ENCODE measurements around the gene CNTN3. TPM values are rescaled to one million over a fixed set of nuclear protein-coding genes. Genes with fewer than 3 reads are reported as not detected.
A peak's percentile ranks its signal among the peaks of the same experiment; 100 is the strongest.

CNTN3 gene
- total RNA-seq (9.8 TPM), polyA plus RNA-seq (ENCODE audit: insufficient read depth in 1 of 8, insufficient read length in 8 of 8, low replicate concordance in 1 of 8) (10 to 100 TPM in 2 of 8 donors, 1 to 10 TPM in 6; 3.9 to 12.5 (median 7.0) TPM)
- long read RNA-seq, donor 1, partial matches to known transcripts, result 0 of 1 reads
- long read RNA-seq, donor 1, other reads (novel, unspliced or antisense), result 0 of 1 reads
- long read RNA-seq, donor 2, result 0 reads
- long read RNA-seq, donor 3, result 0 reads
- long read RNA-seq, donor 4, result 0 reads
- long read RNA-seq, donor 5, result 0 reads
- long read RNA-seq, donor 6, partial matches to known transcripts, result 0 of 1 reads
- long read RNA-seq, donor 6, other reads (novel, unspliced or antisense), result 0 of 1 reads
- long read RNA-seq, donor 7, partial matches to known transcripts, result 0 of 1 reads
- long read RNA-seq, donor 7, other reads (novel, unspliced or antisense), result 0 of 1 reads
- long read RNA-seq, donor 8, result 0 reads
- long read RNA-seq, donor 9, partial matches to known transcripts, result 0 of 2 reads
- long read RNA-seq, donor 9, other reads (novel, unspliced or antisense), result 0 of 2 reads
- long read RNA-seq, donor 10, partial matches to known transcripts, result 0 of 1 reads
- long read RNA-seq, donor 10, other reads (novel, unspliced or antisense), result 0 of 1 reads
- long read RNA-seq, donor 11, partial matches to known transcripts, result 0 of 1 reads
- long read RNA-seq, donor 11, other reads (novel, unspliced or antisense), result 0 of 1 reads

GRCh38 chr3:74614107-74614967 lies at the start of gene CNTN3:
TSS of gene CNTN3 (minus strand) at chr3:74614659. CDS start at chr3:74521112, 93,547 bp downstream.
- Histone ChIP-seq H3K27ac (ENCODE audit: low read length) (no peak within 1 kb of the TSS), H3K27me3 (ENCODE audit: control insufficient read depth, insufficient read depth, low read length) (peaks cover 19% of the 10 kb centered on the region), H3K36me3 (ENCODE audit: control insufficient read depth, insufficient read depth, low read length) (no peaks in the 10 kb centered on the region), H3K4me1 (ENCODE audit: control insufficient read depth, insufficient read depth, low read length) (peaks cover 10% of the 10 kb centered on the region), H3K4me3 (ENCODE audit: low read length) (peak within 1 kb of the TSS; percentile 49), H3K9me3 (replicated peaks; ENCODE audit: control insufficient read depth, low read depth, low read length) (no peaks in the 10 kb centered on the region)
- peak; percentile 82 for DNase-seq
- under 1% methylated on average over 104 of the region's 108 CpGs for WGBS (ENCODE audit: insufficient coverage)

DNA sequence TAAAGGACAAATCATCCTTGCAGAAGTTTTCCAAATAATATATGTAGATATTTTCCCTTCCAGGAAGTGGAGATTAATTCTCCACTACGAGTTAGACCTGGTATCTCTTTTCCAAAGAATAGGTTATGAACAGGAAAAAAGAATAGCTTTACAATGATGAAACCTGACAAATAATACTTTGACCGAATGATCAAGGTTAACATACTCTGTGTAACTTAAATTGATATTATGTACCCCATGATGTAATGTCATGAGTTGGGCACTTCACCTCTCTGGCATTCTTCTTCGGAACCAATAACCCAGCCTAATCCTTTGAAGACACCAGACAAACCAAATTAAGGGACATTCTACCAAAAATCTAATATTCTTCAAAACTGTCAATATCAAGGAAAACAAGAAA lies 48.7 kb upstream of the CNTN3 start:
- no peak overlapping the region for H3K27ac ChIP-seq (ENCODE audit: low read length)
- H3K4me3 ChIP-seq (ENCODE audit: low read length), result no peak overlapping the region
- no peak for DNase-seq
- no peaks in the 10 kb centered on the region for H3K27me3 ChIP-seq (ENCODE audit: control insufficient read depth, insufficient read depth, low read length)
- no CpG with 5 or more reads among the region's 3 CpGs for WGBS (ENCODE audit: insufficient coverage)
- no peaks in the 10 kb centered on the region for H3K4me1 ChIP-seq (ENCODE audit: control insufficient read depth, insufficient read depth, low read length)
- no peaks in the 10 kb centered on the region for H3K36me3 ChIP-seq (ENCODE audit: control insufficient read depth, insufficient read depth, low read length)
- peaks cover 6% of the 10 kb centered on the region for H3K9me3 ChIP-seq (replicated peaks; ENCODE audit: control insufficient read depth, low read depth, low read length)

GRCh38 chr3:74661672-74662071 lies 47.2 kb upstream of the CNTN3 start:
- no peak overlapping the region for H3K27ac ChIP-seq (ENCODE audit: low read length)
- H3K4me3 ChIP-seq (ENCODE audit: low read length), result no peak overlapping the region
- no peaks in the 10 kb centered on the region for H3K4me1 ChIP-seq (ENCODE audit: control insufficient read depth, insufficient read depth, low read length)
- H3K36me3 ChIP-seq (ENCODE audit: control insufficient read depth, insufficient read depth, low read length), result no peaks in the 10 kb centered on the region
- no peaks in the 10 kb centered on the region for H3K9me3 ChIP-seq (replicated peaks; ENCODE audit: control insufficient read depth, low read depth, low read length)
- no peak for DNase-seq
- no peaks in the 10 kb centered on the region for H3K27me3 ChIP-seq (ENCODE audit: control insufficient read depth, insufficient read depth, low read length)

- H3K9me3 ChIP-seq (replicated peaks; ENCODE audit: control insufficient read depth, low read depth, low read length), result no peaks in the 10 kb centered on the region
- no peak for DNase-seq
- WGBS (ENCODE audit: insufficient coverage), result 86% methylated on average over 1 of the region's 2 CpGs
- H3K4me1 ChIP-seq (ENCODE audit: control insufficient read depth, insufficient read depth, low read length), result no peaks in the 10 kb centered on the region
- H3K4me3 ChIP-seq (ENCODE audit: low read length), result no peak overlapping the region
- no peaks in the 10 kb centered on the region for H3K27me3 ChIP-seq (ENCODE audit: control insufficient read depth, insufficient read depth, low read length)
- no peaks in the 10 kb centered on the region for H3K36me3 ChIP-seq (ENCODE audit: control insufficient read depth, insufficient read depth, low read length)
- no peak overlapping the region for H3K27ac ChIP-seq (ENCODE audit: low read length)
Measured at GRCh38 chr3:74651885-74652284, 37.4 kb upstream of the CNTN3 start.

GRCh38 chr3:74651292-74651691 lies 36.8 kb upstream of the CNTN3 start:
- H3K4me1 ChIP-seq (ENCODE audit: control insufficient read depth, insufficient read depth, low read length), result no peaks in the 10 kb centered on the region
- no peaks in the 10 kb centered on the region for H3K9me3 ChIP-seq (replicated peaks; ENCODE audit: control insufficient read depth, low read depth, low read length)
- WGBS (ENCODE audit: insufficient coverage), result no CpG with 5 or more reads among the region's 2 CpGs
- no peak overlapping the region for H3K4me3 ChIP-seq (ENCODE audit: low read length)
- H3K27ac ChIP-seq (ENCODE audit: low read length), result no peak overlapping the region
- no peaks in the 10 kb centered on the region for H3K27me3 ChIP-seq (ENCODE audit: control insufficient read depth, insufficient read depth, low read length)
- no peaks in the 10 kb centered on the region for H3K36me3 ChIP-seq (ENCODE audit: control insufficient read depth, insufficient read depth, low read length)
- DNase-seq, result peak; percentile 10

GRCh38 chr3:74648107-74648506 lies 33.6 kb upstream of the CNTN3 start:
- no peaks in the 10 kb centered on the region for H3K27me3 ChIP-seq (ENCODE audit: control insufficient read depth, insufficient read depth, low read length)
- 100% methylated on average over 1 of the region's 4 CpGs for WGBS (ENCODE audit: insufficient coverage)
- no peak for DNase-seq

GRCh38 chr3:74646094-74646493 lies 31.6 kb upstream of the CNTN3 start:
- Histone ChIP-seq H3K9me3 (replicated peaks; ENCODE audit: control insufficient read depth, low read depth, low read length) (no peaks in the 10 kb centered on the region), H3K4me1 (ENCODE audit: control insufficient read depth, insufficient read depth, low read length) (no peaks in the 10 kb centered on the region), H3K27ac (ENCODE audit: low read length) (no peak overlapping the region), H3K36me3 (ENCODE audit: control insufficient read depth, insufficient read depth, low read length) (no peaks in the 10 kb centered on the region), H3K4me3 (ENCODE audit: low read length) (no peak overlapping the region), H3K27me3 (ENCODE audit: control insufficient read depth, insufficient read depth, low read length) (no peaks in the 10 kb centered on the region)
- no peak for DNase-seq
- no CpG with 5 or more reads among the region's 1 CpG for WGBS (ENCODE audit: insufficient coverage)

More at GRCh38 chr3:74648107-74648506, 33.6 kb upstream of the CNTN3 start:
- Histone ChIP-seq H3K4me1 (ENCODE audit: control insufficient read depth, insufficient read depth, low read length) (no peaks in the 10 kb centered on the region), H3K4me3 (ENCODE audit: low read length) (no peak overlapping the region), H3K27ac (ENCODE audit: low read length) (no peak overlapping the region), H3K9me3 (replicated peaks; ENCODE audit: control insufficient read depth, low read depth, low read length) (no peaks in the 10 kb centered on the region), H3K36me3 (ENCODE audit: control insufficient read depth, insufficient read depth, low read length) (no peaks in the 10 kb centered on the region)

DNA sequence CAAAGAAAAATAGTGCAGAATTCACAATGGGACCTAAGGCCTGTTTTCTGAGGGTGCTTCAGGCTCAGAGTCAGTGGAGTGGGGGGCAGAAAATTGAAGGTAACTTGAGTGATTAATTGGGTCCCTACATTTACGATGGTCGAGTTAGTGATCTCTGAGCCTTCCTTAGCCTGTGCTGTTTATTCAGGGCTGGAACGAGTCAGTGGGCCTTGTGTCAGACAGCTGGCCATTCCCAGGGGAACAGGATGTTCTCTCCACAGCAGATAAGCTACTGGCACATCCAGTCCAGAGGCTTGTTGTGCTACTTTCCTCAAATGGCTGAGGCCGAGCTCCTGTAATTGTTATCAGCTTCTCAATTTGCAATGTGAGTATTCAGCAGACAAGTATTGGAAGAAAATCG lies 29.2 kb upstream of the CNTN3 start:
- Histone ChIP-seq H3K4me3 (ENCODE audit: low read length) (no peak overlapping the region), H3K27me3 (ENCODE audit: control insufficient read depth, insufficient read depth, low read length) (no peaks in the 10 kb centered on the region), H3K27ac (ENCODE audit: low read length) (no peak overlapping the region), H3K4me1 (ENCODE audit: control insufficient read depth, insufficient read depth, low read length) (no peaks in the 10 kb centered on the region), H3K36me3 (ENCODE audit: control insufficient read depth, insufficient read depth, low read length) (no peaks in the 10 kb centered on the region), H3K9me3 (replicated peaks; ENCODE audit: control insufficient read depth, low read depth, low read length) (no peaks in the 10 kb centered on the region)
- WGBS (ENCODE audit: insufficient coverage), result 23% methylated on average over 3 of the region's 5 CpGs
- DNase-seq, result peak; percentile 66

DNA sequence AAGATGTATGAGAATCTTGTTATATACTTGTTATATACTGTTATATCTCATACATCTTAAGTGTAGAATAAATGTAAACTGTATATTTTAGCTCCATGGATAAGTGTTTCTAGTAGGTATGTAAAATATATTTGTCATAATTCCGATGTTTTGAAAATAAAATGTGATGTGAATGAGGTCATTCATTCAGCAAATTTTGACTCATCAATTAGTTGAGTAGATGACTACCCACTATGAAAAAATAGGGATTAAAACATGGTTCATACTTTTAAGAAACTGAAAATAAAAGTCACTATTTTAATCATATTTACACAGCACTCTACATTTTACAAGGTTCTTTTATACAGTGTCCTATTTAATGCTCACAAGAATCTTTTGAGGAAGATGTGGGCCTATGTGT lies 28.4 kb upstream of the CNTN3 start:
- no peak overlapping the region for H3K27ac ChIP-seq (ENCODE audit: low read length)
- WGBS (ENCODE audit: insufficient coverage), result no CpG with 5 or more reads among the region's 1 CpG

GRCh38 chr3:74640211-74640610 lies 25.8 kb upstream of the CNTN3 start:
- Histone ChIP-seq H3K9me3 (replicated peaks; ENCODE audit: control insufficient read depth, low read depth, low read length) (no peaks in the 10 kb centered on the region), H3K27ac (ENCODE audit: low read length) (no peak overlapping the region), H3K36me3 (ENCODE audit: control insufficient read depth, insufficient read depth, low read length) (no peaks in the 10 kb centered on the region), H3K27me3 (ENCODE audit: control insufficient read depth, insufficient read depth, low read length) (no peaks in the 10 kb centered on the region), H3K4me3 (ENCODE audit: low read length) (no peak overlapping the region), H3K4me1 (ENCODE audit: control insufficient read depth, insufficient read depth, low read length) (no peaks in the 10 kb centered on the region)
- no peak for DNase-seq

More for the DNA sequence above, 28.4 kb upstream of the CNTN3 start:
- Histone ChIP-seq H3K4me3 (ENCODE audit: low read length) (no peak overlapping the region), H3K4me1 (ENCODE audit: control insufficient read depth, insufficient read depth, low read length) (no peaks in the 10 kb centered on the region), H3K27me3 (ENCODE audit: control insufficient read depth, insufficient read depth, low read length) (no peaks in the 10 kb centered on the region), H3K36me3 (ENCODE audit: control insufficient read depth, insufficient read depth, low read length) (no peaks in the 10 kb centered on the region), H3K9me3 (replicated peaks; ENCODE audit: control insufficient read depth, low read depth, low read length) (no peaks in the 10 kb centered on the region)
- no peak for DNase-seq

Data from muscle of leg (tissue), 16 donors.